Measurements from ENCODE around the gene GPC3. TPM values are rescaled to one million over a fixed set of nuclear protein-coding genes. Genes with fewer than 3 reads are reported as not detected.

The GPC3 gene
- total and polyA plus RNA-seq, 5 donors from 2014 or later, result 0.34 to 0.93 (median 0.44) TPM; not detected in 2

DNA sequence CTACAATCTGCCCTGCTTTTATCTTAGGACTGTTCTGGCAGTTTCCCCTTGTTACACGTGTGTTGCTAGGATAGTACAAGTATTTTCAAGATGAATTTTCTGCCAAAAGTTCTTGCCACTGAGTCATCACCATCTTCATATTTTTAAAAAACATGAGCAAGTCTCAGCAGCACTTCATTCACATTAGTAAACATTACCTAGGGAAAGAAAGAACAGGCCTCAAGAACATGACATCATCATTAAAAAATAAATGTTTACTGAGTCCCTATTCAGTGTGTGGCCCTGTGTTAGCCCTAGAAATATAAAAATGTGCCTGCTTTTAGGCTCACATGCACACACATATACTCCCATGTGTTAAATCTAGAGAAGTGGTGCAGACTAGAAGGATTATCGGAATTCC is 18.7 kb upstream of the GPC3 start:
- Histone ChIP-seq H3K4me1 (ENCODE audit: control insufficient read depth, insufficient read depth, low read length, poor library complexity, severe bottlenecking) (no peaks in the 10 kb centered on the region), H3K36me3 (ENCODE audit: control insufficient read depth, insufficient read depth, low read length) (no peaks in the 10 kb centered on the region), H3K27me3 (ENCODE audit: control insufficient read depth, insufficient read depth, low read length) (no peaks in the 10 kb centered on the region), H3K4me3 (ENCODE audit: low read depth, low read length) (no peak overlapping the region), H3K9me3 (ENCODE audit: control insufficient read depth in 2 of 2, low read length in 2 of 2) (no peaks in the 10 kb centered on the region), H3K27ac (ENCODE audit: insufficient read depth, low read length, poor library complexity, severe bottlenecking) (no peak overlapping the region)
- DNase-seq (no peak), ATAC-seq (ENCODE audit: low read depth in 2 of 2) (no peak)
- H3K27ac Mint-ChIP-seq, result no peak overlapping the region
- H3K4me3 Mint-ChIP-seq, result no peak overlapping the region
- no peaks in the 10 kb centered on the region for H3K4me1 Mint-ChIP-seq
- no peaks in the 10 kb centered on the region for H3K36me3 Mint-ChIP-seq
- peaks cover 0 to 2% (median 0%) of the 10 kb centered on the region in 7 donors for H3K9me3 Mint-ChIP-seq
- H3K27me3 Mint-ChIP-seq, result no peaks in the 10 kb centered on the region

DNA sequence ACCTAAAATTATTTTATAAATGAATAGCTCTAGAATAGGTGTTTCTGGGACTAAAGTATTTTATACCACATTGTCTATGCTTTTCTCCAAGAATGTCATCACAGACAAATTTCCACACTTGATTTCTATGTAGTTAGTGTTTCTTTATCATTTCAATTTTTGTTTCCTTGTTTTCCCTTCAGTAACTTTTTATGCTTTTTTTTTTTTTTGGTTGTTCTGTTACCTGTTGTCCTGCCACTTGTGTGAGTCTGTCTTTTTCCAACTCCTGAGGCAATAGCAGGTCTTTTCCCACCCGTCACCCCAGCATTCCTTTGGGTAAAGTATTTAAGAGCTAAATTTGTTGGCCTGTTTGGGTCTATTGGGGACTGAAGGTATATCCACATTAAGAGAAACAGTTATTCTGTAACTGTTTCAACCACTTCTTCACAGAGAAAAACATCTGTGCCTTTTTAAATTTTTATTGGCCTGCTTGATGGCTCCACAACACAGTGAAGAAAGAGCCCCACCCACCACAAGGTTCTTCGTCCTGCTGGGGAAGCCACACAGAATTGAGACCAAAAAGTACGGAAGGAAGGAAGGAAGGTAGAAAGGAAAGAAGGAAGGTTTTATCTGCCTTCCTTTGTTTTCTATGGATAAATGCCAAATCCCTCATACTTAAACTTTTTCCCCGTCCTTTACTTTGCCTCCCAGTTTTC is 17.7 kb upstream of the GPC3 start:
- H3K27ac ChIP-seq (ENCODE audit: insufficient read depth, low read length, poor library complexity, severe bottlenecking), result no peak overlapping the region
- no peaks in the 10 kb centered on the region for H3K27me3 ChIP-seq (ENCODE audit: control insufficient read depth, insufficient read depth, low read length)
- DNase-seq (no peak), ATAC-seq (ENCODE audit: low read depth in 2 of 2) (no peak)
- no peaks in the 10 kb centered on the region for H3K36me3 ChIP-seq (ENCODE audit: control insufficient read depth, insufficient read depth, low read length)
- Mint-ChIP-seq H3K4me1 (no peaks in the 10 kb centered on the region), H3K36me3 (no peaks in the 10 kb centered on the region), H3K4me3 (no peak overlapping the region), H3K27ac (no peak overlapping the region), H3K27me3 (no peaks in the 10 kb centered on the region), H3K9me3 (peaks cover 0 to 2% (median 0%) of the 10 kb centered on the region in 7 donors)
- no peak overlapping the region for H3K4me3 ChIP-seq (ENCODE audit: low read depth, low read length)
- H3K9me3 ChIP-seq (ENCODE audit: control insufficient read depth in 2 of 2, low read length in 2 of 2), result no peaks in the 10 kb centered on the region
- H3K4me1 ChIP-seq (ENCODE audit: control insufficient read depth, insufficient read depth, low read length, poor library complexity, severe bottlenecking), result no peaks in the 10 kb centered on the region

DNA sequence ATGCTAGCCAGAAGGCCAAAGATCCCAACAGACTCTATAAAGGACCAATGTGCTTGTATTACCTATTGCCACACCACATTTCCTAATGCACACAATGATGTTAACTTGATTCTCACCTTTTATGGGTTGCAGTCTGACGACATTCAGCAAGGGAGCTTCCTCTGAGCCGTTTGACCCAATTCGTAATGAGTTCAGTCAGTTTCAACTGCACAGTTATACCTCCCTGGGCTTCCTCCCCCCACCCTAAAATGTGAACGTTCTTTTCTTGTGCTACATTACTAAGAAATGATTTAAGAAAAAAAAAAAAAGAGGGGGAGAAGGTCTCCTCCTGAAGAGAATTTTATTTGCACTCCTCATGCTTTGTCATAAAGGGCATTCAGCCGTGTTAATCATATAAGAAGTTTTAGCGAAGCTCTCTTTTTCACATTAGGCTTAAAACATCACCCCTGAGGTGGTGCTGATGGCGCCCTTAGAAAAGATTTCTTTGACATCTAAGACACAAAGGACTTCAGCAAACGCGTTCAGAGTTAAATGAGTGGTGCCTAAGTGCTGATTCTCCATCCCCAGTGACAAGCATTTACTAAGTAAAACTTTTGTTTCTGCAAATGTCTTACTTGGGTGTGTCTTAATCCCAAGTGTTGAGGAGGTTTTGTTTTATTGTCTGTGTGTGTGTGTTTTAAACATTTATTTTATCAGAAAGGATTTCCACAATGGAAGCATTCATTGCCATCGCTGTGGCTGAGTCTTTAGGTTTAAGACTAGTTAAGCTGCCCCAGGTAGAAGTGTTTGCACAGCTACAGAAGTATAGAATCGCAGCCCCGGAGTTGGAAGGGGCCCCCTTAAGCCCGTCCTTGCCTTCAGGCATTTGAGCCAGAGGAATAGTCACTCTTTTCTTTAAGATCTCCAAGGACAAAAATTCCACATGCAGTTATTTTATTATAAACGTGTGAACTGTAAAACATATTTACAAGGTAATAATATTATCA is 15.2 kb upstream of the GPC3 start:
- H3K27me3 ChIP-seq (ENCODE audit: control insufficient read depth, insufficient read depth, low read length), result no peaks in the 10 kb centered on the region
- no peaks in the 10 kb centered on the region for H3K36me3 ChIP-seq (ENCODE audit: control insufficient read depth, insufficient read depth, low read length)
- no peak overlapping the region for H3K27ac Mint-ChIP-seq
- no peaks in the 10 kb centered on the region for H3K4me1 ChIP-seq (ENCODE audit: control insufficient read depth, insufficient read depth, low read length, poor library complexity, severe bottlenecking)
- no peak overlapping the region for H3K4me3 ChIP-seq (ENCODE audit: low read depth, low read length)
- H3K36me3 Mint-ChIP-seq, result no peaks in the 10 kb centered on the region
- H3K4me1 Mint-ChIP-seq, result no peaks in the 10 kb centered on the region
- H3K9me3 Mint-ChIP-seq, result peaks cover 0 to 2% (median 0%) of the 10 kb centered on the region in 7 donors
- H3K9me3 ChIP-seq (ENCODE audit: control insufficient read depth in 2 of 2, low read length in 2 of 2), result no peaks in the 10 kb centered on the region
- ATAC-seq (ENCODE audit: low read depth in 2 of 2) (no peak), DNase-seq (no peak)
- H3K27ac ChIP-seq (ENCODE audit: insufficient read depth, low read length, poor library complexity, severe bottlenecking), result no peak overlapping the region
- no peak overlapping the region for H3K4me3 Mint-ChIP-seq
- H3K27me3 Mint-ChIP-seq, result no peaks in the 10 kb centered on the region

DNA sequence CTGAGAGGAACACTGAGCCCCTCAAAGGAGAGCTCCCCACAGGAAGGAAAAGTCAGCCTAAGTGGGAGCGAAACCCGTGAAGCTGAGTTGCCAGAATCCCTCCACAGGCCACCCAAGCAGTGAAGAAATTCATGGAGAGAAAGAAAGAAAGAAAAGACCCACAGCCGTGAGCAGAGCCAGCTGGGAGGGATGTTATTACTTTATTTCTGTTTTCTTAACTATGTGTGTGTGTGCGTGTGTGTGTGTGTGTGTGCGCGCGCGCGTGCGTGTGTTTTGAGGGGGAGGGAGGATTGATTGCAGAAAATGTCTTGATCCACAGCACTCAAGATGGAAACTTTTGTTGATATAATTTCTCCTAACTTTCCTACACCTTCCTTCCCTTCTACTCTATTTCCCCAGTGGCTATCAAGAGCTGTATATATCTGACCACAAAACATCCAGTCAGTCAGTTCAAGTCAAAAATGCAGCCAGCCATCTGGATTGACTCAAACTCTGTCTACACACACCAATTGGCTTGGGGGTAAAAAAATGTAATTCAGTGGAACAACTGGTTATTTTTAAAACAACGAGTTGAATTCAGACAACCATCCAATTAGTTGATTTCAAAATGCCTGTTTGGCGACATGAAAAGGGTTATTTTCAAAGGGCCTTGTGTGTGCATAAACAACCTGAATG is 13.8 kb upstream of the GPC3 start:
- Mint-ChIP-seq H3K27me3 (no peaks in the 10 kb centered on the region), H3K4me3 (no peak overlapping the region)
- ATAC-seq (ENCODE audit: low read depth in 2 of 2), result no peak

DNA sequence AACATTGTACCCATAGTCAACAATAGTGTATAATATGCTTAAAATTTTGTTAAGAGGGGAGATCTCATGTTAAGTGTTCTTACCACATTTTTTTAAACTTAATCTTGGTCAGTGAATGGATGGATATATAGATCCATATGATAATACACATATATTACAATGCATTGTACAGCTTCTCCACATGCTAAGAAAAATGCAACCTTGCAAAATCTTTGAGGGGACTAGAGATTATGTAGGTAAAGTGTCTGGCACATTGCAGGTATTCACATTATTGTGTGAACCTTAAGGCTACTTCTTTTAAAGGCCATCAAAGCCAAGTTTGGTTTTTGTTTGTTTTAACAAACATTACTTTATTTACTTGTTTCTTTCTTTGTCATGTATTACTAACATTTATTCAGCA is 10.4 kb upstream of the GPC3 start:
- no peaks in the 10 kb centered on the region for H3K4me1 Mint-ChIP-seq
- no peak overlapping the region for H3K27ac Mint-ChIP-seq
- DNase-seq (no peak), ATAC-seq (ENCODE audit: low read depth in 2 of 2) (no peak)
- Histone ChIP-seq H3K4me1 (ENCODE audit: control insufficient read depth, insufficient read depth, low read length, poor library complexity, severe bottlenecking) (no peaks in the 10 kb centered on the region), H3K9me3 (ENCODE audit: control insufficient read depth in 2 of 2, low read length in 2 of 2) (no peaks in the 10 kb centered on the region), H3K27ac (ENCODE audit: insufficient read depth, low read length, poor library complexity, severe bottlenecking) (no peak overlapping the region), H3K27me3 (ENCODE audit: control insufficient read depth, insufficient read depth, low read length) (no peaks in the 10 kb centered on the region), H3K4me3 (ENCODE audit: low read depth, low read length) (no peak overlapping the region), H3K36me3 (ENCODE audit: control insufficient read depth, insufficient read depth, low read length) (no peaks in the 10 kb centered on the region)
- no peak overlapping the region for H3K4me3 Mint-ChIP-seq
- H3K27me3 Mint-ChIP-seq, result no peaks in the 10 kb centered on the region
- H3K9me3 Mint-ChIP-seq, result no peaks in the 10 kb centered on the region
- no peaks in the 10 kb centered on the region for H3K36me3 Mint-ChIP-seq

More for the DNA sequence above, 13.8 kb upstream of the GPC3 start:
- Histone ChIP-seq H3K4me3 (ENCODE audit: low read depth, low read length) (no peak overlapping the region), H3K9me3 (ENCODE audit: control insufficient read depth in 2 of 2, low read length in 2 of 2) (no peaks in the 10 kb centered on the region), H3K4me1 (ENCODE audit: control insufficient read depth, insufficient read depth, low read length, poor library complexity, severe bottlenecking) (no peaks in the 10 kb centered on the region), H3K27ac (ENCODE audit: insufficient read depth, low read length, poor library complexity, severe bottlenecking) (no peak overlapping the region), H3K27me3 (ENCODE audit: control insufficient read depth, insufficient read depth, low read length) (no peaks in the 10 kb centered on the region), H3K36me3 (ENCODE audit: control insufficient read depth, insufficient read depth, low read length) (no peaks in the 10 kb centered on the region)
- Mint-ChIP-seq H3K36me3 (no peaks in the 10 kb centered on the region), H3K27ac (no peak overlapping the region), H3K9me3 (peaks cover 0 to 2% (median 0%) of the 10 kb centered on the region in 7 donors), H3K4me1 (no peaks in the 10 kb centered on the region)
- no peak for DNase-seq

DNA sequence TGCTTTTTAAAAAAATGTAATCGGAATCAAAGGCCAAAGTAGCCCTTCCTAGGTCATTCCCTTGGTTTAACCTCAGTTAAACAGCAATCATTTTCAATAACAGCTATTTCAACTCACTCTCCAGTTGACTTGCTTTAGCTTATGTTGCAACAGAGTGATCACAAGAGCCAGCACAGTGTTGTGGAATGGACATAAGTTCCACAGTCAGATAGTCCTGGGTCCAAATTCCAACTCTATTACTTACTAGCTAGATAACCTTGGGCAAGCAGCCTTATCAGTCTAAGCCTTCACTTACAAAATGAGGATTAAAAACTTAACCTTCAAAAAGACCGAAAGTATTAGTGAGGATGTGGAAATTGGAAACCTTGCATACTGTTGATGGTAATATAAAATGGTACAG is 9.2 kb upstream of the GPC3 start:
- Mint-ChIP-seq H3K4me1 (no peaks in the 10 kb centered on the region), H3K27ac (no peak overlapping the region), H3K4me3 (no peak overlapping the region), H3K9me3 (no peaks in the 10 kb centered on the region), H3K27me3 (no peaks in the 10 kb centered on the region), H3K36me3 (no peaks in the 10 kb centered on the region)
- Histone ChIP-seq H3K27ac (ENCODE audit: insufficient read depth, low read length, poor library complexity, severe bottlenecking) (no peak overlapping the region), H3K9me3 (ENCODE audit: control insufficient read depth in 2 of 2, low read length in 2 of 2) (no peaks in the 10 kb centered on the region), H3K4me3 (ENCODE audit: low read depth, low read length) (no peak overlapping the region), H3K4me1 (ENCODE audit: control insufficient read depth, insufficient read depth, low read length, poor library complexity, severe bottlenecking) (no peaks in the 10 kb centered on the region), H3K27me3 (ENCODE audit: control insufficient read depth, insufficient read depth, low read length) (no peaks in the 10 kb centered on the region), H3K36me3 (ENCODE audit: control insufficient read depth, insufficient read depth, low read length) (no peaks in the 10 kb centered on the region)
- DNase-seq, result no peak
- ATAC-seq (ENCODE audit: low read depth in 2 of 2), result no peak

DNA sequence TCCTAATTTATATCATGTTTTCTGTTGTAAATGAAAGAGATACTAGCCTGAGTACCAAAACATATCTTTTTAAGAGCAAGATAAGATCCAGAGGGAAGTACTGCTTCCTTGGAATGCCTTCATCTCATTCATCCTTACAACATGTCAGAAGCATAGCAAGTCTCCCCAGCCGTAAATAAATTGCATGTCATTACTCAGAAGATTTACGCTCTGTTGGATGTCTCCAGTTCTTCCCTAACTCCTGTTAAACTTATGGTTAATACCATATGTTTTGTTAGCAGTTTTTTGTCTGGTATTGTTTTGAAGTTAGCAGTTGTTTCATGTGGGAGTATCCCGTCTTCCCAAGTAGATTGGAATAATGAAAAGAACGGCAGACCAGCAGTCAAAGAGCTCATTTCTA is 7.5 kb upstream of the GPC3 start:
- H3K27me3 Mint-ChIP-seq, result no peaks in the 10 kb centered on the region
- H3K36me3 Mint-ChIP-seq, result no peaks in the 10 kb centered on the region
- ATAC-seq (ENCODE audit: low read depth in 2 of 2) (no peak), DNase-seq (no peak)
- no peaks in the 10 kb centered on the region for H3K27me3 ChIP-seq (ENCODE audit: control insufficient read depth, insufficient read depth, low read length)
- H3K9me3 Mint-ChIP-seq, result no peaks in the 10 kb centered on the region
- no peaks in the 10 kb centered on the region for H3K36me3 ChIP-seq (ENCODE audit: control insufficient read depth, insufficient read depth, low read length)
- no peak overlapping the region for H3K27ac ChIP-seq (ENCODE audit: insufficient read depth, low read length, poor library complexity, severe bottlenecking)
- H3K4me3 Mint-ChIP-seq, result no peak overlapping the region
- H3K4me1 Mint-ChIP-seq, result no peaks in the 10 kb centered on the region
- H3K4me3 ChIP-seq (ENCODE audit: low read depth, low read length), result no peak overlapping the region
- H3K9me3 ChIP-seq (ENCODE audit: control insufficient read depth in 2 of 2, low read length in 2 of 2), result no peaks in the 10 kb centered on the region
- H3K4me1 ChIP-seq (ENCODE audit: control insufficient read depth, insufficient read depth, low read length, poor library complexity, severe bottlenecking), result no peaks in the 10 kb centered on the region
- H3K27ac Mint-ChIP-seq, result no peak overlapping the region
